Measurements from ENCODE around the gene NLGN4Y.

NLGN4Y gene

DNA sequence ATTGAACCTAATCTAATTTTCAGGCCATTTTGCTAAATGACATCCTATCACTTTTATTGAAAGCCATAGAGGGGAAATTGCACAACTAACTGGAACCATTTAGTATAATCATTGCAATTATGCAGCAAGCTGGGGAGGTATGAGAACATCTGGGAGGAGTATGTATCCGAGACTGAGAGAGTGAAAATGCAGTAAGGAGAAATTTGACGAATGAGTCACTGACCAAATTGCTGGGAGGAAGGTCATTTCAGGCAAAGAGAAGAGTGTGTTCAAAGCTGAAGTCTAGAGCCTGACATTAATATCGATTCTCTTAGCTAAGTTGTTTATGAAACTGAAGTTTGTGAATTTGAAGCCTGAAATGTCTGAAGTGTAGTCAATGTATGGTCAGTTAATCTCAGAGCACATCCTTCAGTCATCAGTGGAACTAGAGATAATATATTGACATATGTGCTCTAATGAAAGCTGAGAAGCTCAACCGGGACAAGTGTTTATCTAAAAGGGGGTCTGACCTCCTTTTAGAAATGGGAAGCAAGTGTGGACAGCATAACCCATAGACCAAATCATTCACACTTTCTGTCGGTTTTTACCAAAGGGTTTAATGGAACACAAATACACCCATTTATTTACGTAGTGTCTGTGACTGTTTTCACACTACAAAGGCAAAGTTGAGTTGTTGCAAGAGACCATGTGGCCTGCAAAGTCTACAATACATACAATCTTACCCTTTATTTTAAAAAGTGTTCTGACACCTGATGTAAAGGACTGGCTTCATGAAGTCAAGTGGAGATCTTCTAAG is 120.0 kb downstream of the NLGN4Y start:
- DNase-seq (ENCODE audit: low read depth in 2 of 2), result no peak

DNA sequence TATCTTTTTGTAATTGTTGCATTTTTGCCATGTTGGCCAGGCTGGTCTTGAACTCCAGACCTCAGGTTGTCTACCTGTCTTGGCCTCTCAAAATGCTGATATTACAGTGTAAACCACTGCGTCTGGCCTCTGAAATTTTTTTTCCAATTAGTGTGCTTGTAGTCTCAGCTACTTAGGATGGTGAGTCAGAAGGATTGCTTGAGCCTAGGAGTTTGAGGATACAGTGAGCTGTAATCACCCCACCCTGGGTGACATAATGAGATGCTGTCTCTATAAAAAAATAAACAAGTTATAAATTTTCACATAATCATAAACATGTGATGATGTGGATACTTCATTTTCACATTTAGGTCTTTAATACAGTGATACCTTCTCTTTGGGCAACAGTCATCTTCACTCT is 154.9 kb downstream of the NLGN4Y start:
- DNase-seq (ENCODE audit: low read depth in 2 of 2), result no peak

DNA sequence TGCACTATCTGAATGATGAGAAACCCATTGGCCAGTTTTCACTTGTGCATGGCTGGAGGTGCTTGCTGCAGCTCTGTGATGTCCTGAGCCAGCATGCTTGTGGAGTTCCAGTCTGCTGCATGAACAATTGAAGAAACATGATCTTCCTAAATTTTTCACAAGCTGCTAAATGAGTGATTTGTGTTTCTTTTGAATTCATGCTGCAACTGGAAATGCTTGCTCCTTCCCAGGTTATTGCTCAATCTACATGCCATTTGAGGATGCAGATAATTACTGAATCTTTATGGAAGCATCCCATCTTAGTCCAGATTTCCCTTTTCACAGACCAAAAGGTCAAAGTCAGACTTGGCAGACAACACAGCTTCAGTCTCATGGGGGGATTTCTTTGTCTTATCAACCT is 170.2 kb downstream of the NLGN4Y start:
- DNase-seq (ENCODE audit: low read depth in 2 of 2), result no peak

- no peak for DNase-seq (ENCODE audit: low read depth in 2 of 2)
Measured at GRCh38 chrY:14708158-14708557, 183.8 kb downstream of the NLGN4Y start.

DNA sequence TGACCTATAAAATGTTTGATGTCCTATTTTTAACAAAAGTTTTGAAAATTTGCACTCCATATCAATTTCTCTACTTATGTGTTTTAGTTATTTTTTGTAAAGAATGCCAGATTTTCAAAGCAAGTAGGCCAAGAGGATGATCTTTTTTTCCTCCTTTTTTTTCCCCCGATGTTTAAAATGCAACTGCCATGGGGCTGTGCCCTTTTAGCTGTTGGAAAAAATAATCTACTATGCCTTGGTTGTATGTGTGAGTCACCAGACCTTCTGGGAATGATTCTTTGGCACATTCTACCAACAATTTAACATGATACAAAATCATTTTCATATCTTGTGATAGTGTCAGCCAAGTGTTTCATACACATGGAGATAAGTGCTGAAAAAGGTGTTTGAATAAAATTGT is 217.3 kb downstream of the NLGN4Y start:
- no peak for DNase-seq (ENCODE audit: low read depth in 2 of 2)

GRCh38 chrY:14748329-14748728 is 224.0 kb downstream of the NLGN4Y start:
- DNase-seq (ENCODE audit: low read depth in 2 of 2), result no peak

DNA sequence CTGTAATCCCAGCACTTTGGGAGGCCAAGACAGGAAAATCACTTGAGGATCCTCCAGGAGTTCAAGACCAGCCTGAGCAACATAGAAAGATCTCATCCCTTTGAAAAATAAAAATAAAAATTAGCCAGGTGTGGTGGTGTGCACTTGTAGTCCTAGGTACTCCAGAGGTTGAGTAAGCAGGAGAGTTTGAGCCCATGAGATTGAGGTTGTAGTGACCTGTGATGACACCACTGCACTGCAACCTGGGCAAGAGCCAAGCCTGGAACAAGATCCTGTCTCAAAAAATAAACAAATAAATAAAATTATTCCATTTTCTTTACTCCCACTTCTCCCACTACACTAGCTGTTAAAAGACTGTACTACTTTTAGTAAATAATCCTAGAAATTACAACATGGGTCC is 231.2 kb downstream of the NLGN4Y start:
- DNase-seq (ENCODE audit: low read depth in 2 of 2), result no peak

DNA sequence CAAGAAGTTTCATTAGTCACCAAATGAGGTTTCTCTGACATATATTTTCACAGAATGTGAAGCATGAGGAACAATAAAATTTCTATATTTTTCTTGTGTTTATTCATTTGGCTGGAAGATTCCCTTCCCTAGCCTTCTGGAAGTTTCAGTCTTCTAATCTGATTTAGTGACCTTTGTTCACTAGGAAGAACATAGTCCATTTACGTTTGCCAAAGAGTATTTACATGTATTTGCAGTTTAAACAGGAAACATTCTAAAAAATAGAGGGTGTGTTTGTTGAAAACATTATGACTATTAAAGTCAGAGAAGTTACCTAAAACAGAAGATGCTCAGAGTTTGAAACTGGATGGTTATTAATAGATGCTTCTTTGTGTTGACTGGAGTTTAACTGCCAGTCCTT is 238.6 kb downstream of the NLGN4Y start:
- DNase-seq (ENCODE audit: low read depth in 2 of 2), result no peak

DNA sequence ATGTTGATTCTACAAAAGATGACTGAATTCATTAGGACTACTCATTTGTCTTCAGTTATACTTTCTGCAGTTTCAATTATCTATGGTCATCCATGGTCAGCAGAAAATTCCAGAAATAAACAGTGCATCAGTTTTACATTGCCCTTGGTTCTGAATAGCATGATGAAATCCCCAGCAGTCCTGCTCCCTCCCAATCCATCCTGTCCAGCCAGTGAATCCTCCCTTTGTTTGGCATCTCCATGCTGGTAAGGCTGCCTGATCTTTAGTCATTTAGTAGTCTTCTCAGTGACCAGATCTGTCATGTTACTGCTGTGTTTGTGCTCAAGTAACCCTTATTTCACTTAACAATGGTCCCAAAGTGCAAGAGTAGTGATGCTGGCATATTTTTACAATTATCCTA is 239.3 kb downstream of the NLGN4Y start:
- no peak for DNase-seq (ENCODE audit: low read depth in 2 of 2)

DNA sequence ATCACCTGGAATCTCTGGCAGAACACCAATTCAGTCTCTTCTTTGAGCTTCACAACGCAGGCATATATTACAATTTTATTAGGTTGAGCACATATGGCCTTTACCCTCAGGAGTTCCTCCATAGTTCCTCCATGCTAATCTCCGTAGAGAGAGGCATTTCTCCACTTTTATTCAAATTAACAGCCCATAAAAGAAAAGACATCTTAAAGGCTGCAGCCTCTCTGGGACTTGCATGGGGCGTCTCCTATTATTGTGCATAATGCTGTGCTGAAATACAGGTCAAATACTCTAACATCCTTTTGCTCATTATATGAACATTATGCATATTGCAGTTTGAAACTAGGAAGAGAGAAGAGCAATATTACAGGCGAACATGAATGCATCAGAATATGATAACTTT is 253.9 kb downstream of the NLGN4Y start:
- no peak for DNase-seq (ENCODE audit: low read depth in 2 of 2)

- DNase-seq (ENCODE audit: low read depth in 2 of 2), result no peak
Measured at GRCh38 chrY:14793104-14793503, 268.8 kb downstream of the NLGN4Y start.

GRCh38 chrY:14793674-14794073 is 269.3 kb downstream of the NLGN4Y start:
- DNase-seq (ENCODE audit: low read depth in 2 of 2), result no peak

DNA sequence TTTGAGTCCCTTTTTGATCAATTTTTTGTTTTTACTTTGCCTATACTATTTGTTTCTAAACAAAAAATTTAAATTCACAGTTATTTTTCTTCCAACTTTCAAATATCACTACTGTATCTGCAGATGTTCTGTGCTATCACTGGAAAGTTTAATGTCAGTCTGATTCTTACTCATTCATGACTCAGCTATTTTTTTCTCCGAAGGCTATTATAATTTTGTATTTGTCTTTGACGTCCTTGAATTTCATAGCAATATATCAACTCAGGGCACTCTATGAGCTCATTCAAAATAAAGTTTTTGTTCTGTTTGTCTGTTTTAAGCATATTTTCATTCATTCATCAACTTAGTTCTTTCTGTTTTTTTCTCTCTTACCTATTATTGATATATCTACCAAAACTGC is 273.7 kb downstream of the NLGN4Y start:
- no peak for DNase-seq (ENCODE audit: low read depth in 2 of 2)

GRCh38 chrY:14801096-14801495 is 276.8 kb downstream of the NLGN4Y start:
- no peak for DNase-seq (ENCODE audit: low read depth in 2 of 2)

DNA sequence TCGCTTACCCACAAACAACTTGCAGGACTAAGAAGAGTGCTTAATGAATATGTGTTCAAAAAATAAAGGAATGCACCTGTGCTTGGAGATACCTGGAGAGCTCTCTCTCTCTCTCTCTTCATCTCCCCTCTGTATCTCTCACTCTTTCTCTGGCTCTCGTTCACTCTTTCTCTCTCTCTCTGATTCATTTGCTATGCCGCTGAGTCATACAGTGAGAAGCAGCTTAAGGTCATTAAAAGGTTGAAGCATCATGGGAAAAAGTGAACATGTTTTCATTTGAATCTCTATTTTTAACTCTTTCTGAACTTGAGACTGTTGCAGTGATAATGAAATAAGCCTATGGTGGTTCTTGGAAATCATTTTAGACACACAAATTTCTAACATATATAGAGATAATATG is 277.8 kb downstream of the NLGN4Y start:
- no peak for DNase-seq (ENCODE audit: low read depth in 2 of 2)

- no peak for DNase-seq (ENCODE audit: low read depth in 2 of 2)
Measured at GRCh38 chrY:14804041-14804440, 279.7 kb downstream of the NLGN4Y start.

DNA sequence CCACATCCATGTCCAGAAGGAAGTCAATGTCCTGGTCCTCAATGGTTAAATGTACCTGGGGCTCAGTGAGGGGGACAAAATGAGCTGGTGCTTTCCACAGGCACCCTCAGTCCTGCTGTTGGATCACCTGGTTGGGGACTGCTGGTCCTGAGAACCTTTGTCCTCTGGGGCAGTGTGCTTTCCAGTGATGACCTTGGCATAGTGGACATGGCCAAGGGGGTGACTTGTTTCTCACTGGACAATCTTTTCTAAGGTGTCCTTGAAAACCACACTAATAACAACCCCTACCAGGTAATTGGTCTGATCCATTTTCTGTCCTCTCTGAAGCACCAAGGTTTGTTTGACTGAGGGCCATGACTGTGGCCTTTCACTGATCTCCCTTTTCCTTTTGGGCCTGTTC is 294.1 kb downstream of the NLGN4Y start:
- no peak for DNase-seq (ENCODE audit: low read depth in 2 of 2)

GRCh38 chrY:14822201-14822600 is 297.9 kb downstream of the NLGN4Y start:
- DNase-seq (ENCODE audit: low read depth in 2 of 2), result no peak

- no peak for DNase-seq (ENCODE audit: low read depth in 2 of 2)
Measured at GRCh38 chrY:14822906-14823305, 298.6 kb downstream of the NLGN4Y start.

DNA sequence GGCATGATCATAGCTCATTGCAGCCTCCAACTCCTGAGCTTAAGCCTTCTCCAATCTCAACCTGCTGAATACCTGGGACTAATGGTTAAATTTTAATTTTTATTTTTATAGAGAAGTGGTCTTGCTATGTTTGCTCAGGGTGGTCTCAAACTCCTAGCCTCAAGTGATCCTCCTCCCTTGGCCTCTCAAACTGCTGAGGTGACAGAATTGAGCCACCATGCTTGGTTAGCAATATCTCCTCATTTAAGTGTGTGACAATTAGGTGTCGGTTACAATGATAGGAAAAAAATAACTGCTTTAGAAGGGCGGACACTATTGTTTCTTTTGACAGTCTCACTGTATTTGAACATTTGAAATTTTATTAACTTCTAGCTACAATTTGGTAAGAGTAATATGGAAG is 300.3 kb downstream of the NLGN4Y start:
- DNase-seq (ENCODE audit: low read depth in 2 of 2), result no peak

- no peak for DNase-seq (ENCODE audit: low read depth in 2 of 2)
Measured at GRCh38 chrY:14825728-14826127, 301.4 kb downstream of the NLGN4Y start.

GRCh38 chrY:14828531-14828930 is 304.2 kb downstream of the NLGN4Y start:
- DNase-seq (ENCODE audit: low read depth in 2 of 2), result no peak

DNA sequence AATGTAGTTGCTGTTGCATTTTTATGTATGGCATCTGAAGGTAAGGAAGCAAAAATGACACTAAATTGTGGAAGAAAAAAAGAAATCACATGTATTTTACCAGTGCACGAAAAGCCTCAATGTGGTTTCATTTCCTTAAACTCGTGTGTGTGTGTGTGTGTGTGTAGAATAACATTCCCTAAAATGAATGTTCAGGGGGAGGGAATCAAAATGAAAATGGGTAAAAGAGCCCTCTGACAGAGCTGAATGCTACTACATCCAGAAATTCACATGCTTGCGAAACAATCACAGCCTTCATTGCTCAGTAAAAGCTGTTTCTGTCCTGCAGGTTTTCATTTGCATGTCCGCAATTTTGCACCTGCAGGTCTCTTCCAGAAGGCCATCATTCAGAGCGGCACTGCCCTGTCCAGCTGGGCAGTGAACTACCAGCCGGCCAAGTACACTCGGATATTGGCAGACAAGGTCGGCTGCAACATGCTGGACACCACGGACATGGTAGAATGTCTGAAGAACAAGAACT is 305.1 kb downstream of the NLGN4Y start:
- no peak for DNase-seq (ENCODE audit: low read depth in 2 of 2)

All from stimulated activated CD4-positive, alpha-beta T cell treated with anti-CD3 and anti-CD28 coated beads, Interleukin-15, amount 100 ng/mL, for 48 hours (primary cell).